HG03571 (cell line): ENCODE results near the gene KRT15.

Experiments used
- ATAC-seq: cut with Tn5 transposase; IDR thresholded peaks from one replicate; pipeline ENCODE4 v1.9.1; 2021; ENCODE audit not compliant: unreplicated experiment

The KRT15 gene

DNA sequence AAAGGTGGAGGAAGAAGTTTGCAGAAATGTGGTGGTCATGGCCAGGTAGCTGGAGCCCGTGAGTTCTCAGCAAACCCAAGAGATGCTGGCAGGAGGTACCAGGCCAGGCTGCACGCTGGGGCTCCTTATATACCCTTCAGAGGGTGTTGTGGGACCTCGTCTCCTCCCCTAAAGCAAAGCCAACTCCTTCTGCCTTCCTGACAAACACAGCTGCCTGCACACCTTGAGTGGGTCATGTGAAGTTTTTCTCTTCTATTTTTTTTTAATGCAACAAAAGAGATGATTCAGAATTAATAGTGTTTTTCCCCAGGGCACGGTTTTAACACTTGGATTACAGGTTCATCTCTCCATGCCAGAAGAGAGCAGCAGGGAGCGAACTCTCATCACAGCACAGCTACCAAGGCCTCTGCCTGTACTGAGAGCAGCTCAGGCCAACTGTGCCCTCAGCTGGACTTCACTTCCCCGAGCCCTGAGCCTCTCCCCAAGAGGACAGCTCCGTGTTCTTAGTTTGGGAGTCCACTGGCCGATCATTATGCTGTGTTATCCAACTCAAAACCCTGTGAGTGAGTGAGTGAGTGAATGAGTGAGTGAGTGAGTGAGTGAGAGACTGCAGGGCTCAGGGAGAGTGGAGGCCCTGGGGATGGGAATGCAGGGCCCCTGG lies at the start of gene KRT15:
Gene KRT15 (minus strand): TSS at position 102 of the 661 bp plus-strand sequence. CDS start 63 bp downstream, at position 39.
- ATAC-seq: no peak

DNA sequence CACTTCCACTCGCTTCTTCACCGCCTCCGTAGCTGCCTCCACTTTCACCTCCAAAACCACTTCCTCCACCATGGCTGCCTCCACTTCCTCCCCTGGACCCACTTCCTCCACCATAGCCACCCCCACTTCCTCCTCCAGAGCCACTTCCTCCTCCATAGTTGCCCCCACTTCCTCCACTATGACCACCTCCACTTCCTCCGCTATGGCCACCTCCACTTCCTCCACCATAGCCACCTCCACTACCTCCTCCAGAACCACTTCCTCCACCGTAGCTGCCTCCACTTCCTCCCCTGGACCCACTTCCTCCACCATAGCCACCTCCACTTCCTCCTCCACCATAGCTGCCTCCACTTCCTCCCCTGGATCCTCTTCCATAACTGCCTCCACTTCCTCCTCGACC lies 48.6 kb upstream of the KRT15 start:
- ATAC-seq: no peak

- ATAC-seq: no peak
Observed at GRCh38 chr17:41565338-41565737, 46.6 kb upstream of the KRT15 start.

DNA sequence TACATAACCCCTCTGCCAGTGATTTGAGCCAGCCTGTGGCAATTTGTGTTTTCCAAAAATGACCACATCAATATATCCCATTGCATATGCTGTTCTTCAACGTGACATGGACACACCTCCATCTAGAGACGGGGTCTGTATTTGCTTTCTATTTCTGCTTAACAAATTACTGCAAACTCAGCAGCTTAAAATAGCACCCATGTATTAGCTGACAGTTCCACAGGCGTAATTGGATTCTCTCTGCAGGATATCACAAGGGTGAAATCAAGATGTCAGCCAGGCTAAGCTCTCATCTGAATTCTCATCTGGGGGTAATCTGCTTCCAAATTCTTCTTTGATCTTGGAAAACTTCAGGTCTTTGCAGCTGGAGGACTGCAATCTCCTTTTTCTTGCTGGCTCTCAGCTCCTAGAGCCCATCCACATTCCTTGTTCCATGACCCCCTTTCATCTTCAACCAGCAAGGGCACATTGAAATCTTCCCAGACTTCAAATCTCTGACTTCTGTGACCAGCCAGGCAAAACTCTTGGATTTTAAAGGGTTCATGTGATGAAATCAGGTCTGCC lies 45.0 kb upstream of the KRT15 start:
- no peak for ATAC-seq

DNA sequence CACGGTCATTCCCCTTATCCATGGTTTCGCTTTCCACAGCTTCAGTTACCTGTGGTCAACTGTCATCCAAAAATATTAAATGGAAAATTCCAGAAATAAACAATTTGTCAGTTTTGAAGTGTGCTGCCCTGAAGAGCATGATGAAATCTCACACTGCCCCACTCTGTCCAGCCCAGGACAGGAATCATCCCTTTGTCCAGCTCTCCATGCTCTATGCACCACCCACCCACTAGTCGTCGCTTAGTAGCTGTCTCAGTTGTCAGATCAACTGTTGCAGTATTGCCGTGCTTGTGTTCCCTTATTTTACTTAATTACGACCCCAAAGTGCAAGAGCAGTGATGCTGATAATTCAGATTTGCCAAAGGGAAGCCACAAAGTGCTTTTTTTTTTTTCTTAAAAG lies 42.9 kb upstream of the KRT15 start:
- ATAC-seq: no peak

- no peak for ATAC-seq
Observed at GRCh38 chr17:41559548-41559947, 40.9 kb upstream of the KRT15 start.

DNA sequence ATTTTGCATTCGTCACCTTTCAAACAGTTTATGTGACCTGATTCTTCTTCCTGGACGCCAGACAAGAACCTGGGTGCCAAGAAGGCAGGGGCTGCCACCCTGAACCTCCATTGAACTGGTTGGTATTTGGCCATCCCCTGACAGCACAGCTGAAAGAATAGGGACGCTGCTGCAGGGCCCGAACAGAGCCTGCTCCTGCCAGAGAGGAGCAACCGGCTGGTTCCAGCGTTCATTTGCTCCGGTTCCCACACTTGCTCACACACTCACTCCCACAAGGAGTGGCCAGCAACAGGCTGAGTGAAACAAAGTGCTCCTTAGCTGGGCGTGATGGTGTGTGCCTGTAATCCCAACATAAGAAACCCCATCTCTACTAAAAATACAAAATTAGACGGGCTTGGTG lies 38.2 kb upstream of the KRT15 start:
- no peak for ATAC-seq

- ATAC-seq: no peak
Observed at GRCh38 chr17:41556306-41556705, 37.6 kb upstream of the KRT15 start.

DNA sequence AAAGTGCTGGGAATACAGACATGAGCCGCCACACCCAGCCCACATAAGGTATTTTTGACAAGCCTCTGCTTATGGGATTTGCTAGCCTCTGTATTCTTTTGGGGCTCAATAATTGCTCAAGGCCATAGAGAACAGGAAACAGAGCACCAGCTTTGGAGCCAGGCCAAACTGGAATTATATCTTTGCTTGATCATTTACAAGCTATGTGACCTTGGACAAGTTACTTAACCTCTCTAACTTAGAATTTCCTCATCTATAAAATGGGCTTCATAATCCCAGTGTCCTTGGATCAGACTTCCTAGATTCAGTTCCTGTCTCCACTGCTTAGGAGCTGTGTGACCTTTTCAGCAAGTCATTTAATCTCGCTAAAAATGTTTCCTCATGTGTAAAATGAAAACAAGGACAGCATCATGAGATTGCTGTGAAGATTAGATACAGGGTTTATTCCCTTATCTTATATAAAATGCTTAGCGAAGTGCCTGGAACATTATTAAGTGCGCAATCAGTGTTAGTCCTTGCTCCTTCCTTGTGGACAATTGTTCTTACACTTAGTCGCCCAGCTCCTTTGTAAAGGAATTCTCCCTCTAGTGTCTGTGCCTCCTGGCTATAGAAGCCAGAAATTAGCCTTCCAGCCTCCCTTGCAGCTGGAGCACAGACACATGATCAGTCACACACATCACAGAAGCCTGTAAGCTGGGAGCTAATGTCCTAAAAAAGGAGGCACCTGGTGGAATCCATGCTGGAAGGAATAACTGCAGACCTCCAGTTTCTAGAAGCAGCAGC lies 36.6 kb upstream of the KRT15 start:
- no peak for ATAC-seq

- ATAC-seq: no peak
Observed at GRCh38 chr17:41553987-41554680, 35.4 kb upstream of the KRT15 start.

GRCh38 chr17:41553176-41553575 lies 34.5 kb upstream of the KRT15 start:
- ATAC-seq: no peak

GRCh38 chr17:41552455-41552854 lies 33.8 kb upstream of the KRT15 start:
- ATAC-seq: no peak

GRCh38 chr17:41551365-41551764 lies 32.7 kb upstream of the KRT15 start:
- no peak for ATAC-seq

DNA sequence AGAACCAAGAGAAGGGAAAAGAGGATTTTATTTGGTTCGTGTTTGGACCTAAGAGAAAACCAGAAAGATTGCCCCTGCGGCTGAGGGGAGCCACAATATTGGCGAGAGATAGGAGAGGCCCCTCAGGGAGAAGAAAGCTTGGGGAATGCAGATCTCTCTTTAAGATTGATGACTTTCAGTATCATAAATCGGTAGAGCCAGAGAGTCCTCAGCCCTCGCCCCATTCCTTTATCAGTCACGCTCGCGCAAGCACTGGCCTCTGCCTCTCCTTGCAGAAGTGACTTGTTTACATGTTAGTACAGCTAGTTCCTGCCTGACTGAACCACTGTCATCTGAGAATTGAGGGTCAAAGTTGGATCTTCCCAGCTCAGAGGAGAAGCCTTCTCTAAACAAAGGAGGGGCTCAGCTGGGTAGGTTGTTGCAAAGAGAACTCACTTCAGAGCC lies 30.9 kb upstream of the KRT15 start:
- ATAC-seq: no peak

GRCh38 chr17:41548844-41549595 lies 30.3 kb upstream of the KRT15 start:
- no peak for ATAC-seq

DNA sequence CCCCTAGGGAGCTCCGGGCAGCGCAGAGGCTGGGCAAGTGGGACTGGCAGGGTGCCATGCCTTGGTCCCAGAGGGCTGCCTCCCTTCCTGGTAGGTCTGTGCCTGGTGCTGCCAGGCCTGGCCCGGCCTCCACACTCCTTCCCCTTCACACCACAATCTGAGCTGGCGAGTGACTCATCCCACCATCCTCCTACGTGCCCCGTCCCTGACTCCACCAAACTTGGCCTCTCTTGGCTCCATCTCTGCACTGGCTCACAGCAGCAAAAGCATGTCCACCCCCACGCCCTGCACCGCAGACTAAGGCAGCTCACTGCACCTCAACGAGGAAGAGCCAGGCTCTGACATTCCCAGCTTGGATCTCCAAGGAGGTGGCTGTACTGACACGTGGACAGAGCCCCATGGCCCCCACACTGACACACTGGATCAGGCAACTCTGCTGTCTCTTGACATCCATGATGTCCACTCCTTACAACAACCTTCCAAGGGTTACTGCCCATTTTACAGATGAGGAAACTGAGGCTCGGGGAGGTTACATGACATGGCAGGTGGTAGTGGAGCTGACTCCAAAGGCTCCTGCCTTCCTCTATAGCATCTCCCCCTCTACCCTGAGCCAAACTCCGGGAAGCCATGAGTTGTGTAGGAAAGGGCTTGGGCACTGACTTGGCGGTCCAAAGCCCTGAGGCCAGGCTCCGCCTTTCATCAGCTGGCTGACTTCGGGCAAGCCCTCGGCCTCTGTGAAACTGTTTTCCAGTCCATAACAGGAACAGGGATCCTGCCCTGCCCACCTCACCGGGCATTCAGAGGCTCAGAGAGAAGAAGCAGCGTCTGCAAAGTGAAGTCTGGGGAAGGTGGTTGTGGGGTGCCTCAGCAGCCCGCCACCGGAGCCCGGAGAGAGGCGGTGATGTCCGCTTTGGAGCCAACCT lies 29.5 kb upstream of the KRT15 start:
- no peak for ATAC-seq

DNA sequence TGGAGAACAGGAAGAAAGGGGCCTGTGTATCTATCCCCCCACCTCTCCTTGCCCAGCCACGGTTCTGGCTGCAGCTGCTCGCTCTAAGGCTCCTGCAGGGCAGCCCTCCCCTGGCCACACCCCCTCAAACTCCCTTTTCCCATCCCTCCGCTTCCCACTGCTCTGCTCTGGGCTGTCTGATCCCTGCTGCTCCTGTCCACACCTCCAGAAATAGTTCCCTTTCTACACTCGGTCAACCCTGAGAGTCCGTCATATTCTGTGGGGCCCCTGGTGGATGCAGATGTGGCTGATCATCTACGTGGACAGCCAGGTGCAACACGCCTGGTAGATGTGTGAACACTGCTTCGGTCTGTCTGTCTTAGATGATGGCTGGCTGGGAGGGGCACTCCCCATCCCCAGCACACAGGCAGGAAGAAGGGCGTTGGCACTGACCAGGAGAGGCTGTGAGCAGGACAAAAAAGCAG lies 28.7 kb upstream of the KRT15 start:
- no peak for ATAC-seq

DNA sequence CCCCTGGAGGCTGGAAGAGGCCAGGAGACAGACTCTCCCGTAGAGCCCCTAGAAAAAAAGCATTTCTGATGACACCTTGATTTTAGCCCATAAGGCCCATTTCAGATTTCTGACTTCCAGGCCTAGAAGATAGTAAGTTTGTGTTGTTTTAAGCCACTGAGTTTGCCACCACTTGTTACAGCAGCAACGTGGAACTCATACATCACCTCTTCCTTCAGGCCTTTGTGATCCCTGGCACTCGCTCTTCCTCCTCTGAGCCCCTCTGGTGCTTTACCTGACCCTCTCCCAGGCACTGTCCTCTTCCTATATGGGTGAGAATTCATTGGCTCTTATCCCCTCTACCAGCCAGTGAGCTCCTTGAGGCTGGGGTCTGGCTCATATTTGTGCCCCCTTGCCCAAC lies 28.1 kb upstream of the KRT15 start:
- ATAC-seq: no peak

GRCh38 chr17:41545829-41546410 lies 27.2 kb upstream of the KRT15 start:
- ATAC-seq: no peak
